HEK293T (cell line): ENCODE data around the gene TMEM196.

ENCODE experiments used
- FOXK2 ChIP-seq: fragments of 450-650 bp; IDR thresholded peaks from 2 replicates; pipeline ENCODE4 v1.6.1; 2016; ENCODE audit warnings: mild to moderate bottlenecking
- SUZ12 ChIP-seq: fragments of 450-650 bp; IDR thresholded peaks from 2 replicates; pipeline ENCODE4 v1.6.1; 2016; ENCODE audit warnings: mild to moderate bottlenecking
- ZNF384 ChIP-seq: fragments of 450-650 bp; IDR thresholded peaks from 2 replicates; pipeline ENCODE4 v1.6.1; 2016

- no peak for TF ChIP-seq SUZ12
- no peak for TF ChIP-seq FOXK2
- no peak for TF ChIP-seq ZNF384
Measured at GRCh38 chr7:19815546-19815945, 42.1 kb upstream of the TMEM196 start.
